DMS53 (cell line): ENCODE results near the gene ROM1.
"Not testable (repeated sequence)": the region's sequence is repeated elsewhere in the genome, so short reads cannot be mapped to it uniquely, and the experiment has no call there.

Source experiments
- DNase-seq: peaks from one replicate; lab custom pipeline; 2025; lab: John Stamatoyannopoulos, UW

The ROM1 gene

GRCh38 chr11:62649486-62649885, 36.4 kb downstream of the ROM1 start:
- DNase-seq, result no peak

GRCh38 chr11:62650283-62650682, 37.2 kb downstream of the ROM1 start:
- DNase-seq, result not testable (repeated sequence)

DNA sequence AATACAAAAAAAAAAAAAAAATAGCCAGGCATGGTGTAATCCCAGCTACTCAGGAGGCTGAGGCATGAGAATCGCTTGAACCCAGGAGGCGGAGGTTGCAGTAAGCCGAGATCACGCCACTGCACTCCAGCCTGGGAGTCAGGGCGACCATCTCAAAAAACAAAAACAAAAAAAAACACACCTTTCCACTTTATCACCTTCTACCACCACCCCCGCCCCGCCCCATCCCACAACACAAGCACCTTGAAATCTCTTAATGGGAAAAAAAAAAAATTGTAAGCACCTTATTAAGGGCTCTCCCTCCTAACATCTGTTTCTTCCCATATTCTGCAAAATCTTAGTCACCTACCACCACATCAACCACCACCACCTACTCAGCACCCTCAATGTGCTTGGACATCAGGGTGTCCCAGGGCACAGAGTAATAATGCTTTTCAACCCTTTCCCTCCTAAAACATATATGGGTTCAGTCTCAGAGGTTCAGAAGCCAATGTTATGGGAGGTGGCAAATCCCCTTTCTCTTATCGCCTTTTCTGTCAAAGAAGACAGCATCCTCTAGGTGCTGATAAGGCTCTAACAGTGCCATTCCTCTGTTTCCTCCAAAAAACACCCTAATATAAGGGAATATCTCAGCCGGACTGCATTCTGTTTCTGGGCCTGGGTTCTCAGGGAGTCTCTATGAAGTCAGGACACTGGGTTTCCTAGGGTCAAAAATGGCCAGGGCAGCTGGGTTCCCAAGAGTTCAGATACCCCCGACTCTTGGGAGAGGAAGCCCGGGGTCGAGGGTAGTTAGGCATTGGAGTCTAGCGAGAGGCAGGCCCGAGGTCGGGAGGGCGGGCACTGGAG, 39.3 kb downstream of the ROM1 start:
- no peak for DNase-seq

DNA sequence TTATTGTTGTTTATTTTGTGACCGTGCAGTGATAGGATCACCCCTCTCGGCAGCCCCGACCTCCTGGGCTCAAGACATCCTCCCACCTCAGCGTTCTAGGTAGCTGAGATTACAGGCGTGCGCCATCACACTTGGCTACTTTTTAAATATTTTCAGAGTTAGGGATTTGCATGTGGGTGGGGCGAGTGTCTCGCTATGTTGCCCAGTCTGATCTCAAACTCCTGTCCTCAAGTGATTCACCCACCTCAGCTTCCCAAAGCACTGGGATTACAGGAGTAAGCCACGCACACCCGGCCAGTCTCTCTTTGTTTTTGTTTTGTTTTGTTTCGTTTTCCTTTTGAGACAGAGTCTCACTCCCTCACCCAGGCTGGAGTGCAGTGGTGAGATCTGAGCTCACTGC, 41.2 kb downstream of the ROM1 start:
- DNase-seq, result no peak

DNA sequence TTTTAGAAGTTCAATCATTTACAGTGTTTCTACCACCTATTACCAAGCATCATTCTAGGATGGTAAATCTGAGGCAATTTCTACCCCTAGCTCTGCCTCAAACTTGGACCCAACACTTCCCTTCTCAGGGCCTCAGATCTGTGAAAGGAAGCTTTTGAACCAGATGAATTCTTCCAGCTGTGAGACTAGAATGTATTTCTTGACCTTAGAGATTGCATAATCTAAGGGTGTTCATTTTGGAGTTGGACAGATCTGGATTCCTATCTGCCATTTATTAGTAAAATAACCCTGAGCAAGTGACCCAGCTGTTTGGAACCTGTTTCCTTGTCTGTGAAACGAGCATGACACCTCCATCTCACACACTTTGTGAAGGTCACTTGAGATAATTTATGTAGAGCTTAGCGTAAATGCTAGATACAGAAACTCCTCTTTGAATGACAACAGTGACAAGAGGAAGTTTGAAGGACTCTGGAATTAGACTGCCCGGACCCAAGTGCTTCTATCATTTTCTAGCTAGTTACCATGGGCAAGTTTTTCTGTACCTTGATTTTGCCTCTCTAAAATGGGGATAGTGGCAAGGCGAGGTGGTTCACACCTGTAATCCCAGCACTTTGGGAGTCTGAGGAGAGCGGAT, 43.9 kb downstream of the ROM1 start:
- no peak for DNase-seq

DNA sequence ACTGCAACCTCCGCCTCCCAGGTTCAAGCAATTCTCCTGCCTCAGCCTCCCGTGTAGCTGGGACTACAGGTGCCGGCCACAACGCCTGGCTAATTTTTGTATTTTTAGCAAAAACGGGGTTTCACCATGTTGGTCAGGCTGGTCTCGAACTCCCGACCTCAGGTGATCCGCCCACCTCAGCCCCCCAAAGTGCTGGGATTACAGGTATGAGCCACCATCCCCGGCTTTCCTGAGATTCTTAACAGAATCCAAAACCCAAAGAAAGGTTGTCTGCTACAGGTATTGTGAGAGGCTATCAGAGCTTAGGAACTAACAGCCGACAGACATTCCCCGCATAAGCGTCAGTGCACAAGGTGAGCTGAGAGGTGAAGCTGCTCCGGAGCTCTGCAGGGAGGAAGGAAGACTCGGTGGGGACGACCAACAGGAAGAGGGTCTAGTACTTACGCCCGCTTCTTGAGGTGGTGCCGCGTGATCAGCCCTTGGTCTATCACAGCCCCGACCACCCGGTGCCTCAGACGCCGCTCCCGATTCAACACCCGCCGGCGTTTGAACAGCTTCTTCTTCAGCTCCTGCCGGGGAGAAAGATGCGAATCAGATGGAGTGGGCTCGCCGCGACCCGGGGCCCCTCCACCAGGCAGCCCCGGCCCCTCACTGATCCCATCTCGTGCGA, 51.5 kb downstream of the ROM1 start:
- DNase-seq, result peak; percentile 86
